ENCODE results near the gene GPN3. TPM values are rescaled to one million over a fixed set of nuclear protein-coding genes. Genes with fewer than 3 reads are reported as not detected.

Gene GPN3
- total and polyA plus RNA-seq, 10 of the 15 experiments (the other 5 are each of a cell fraction or from before 2014, with no cell fraction given) = 27.1 to 117 (median 53.5) TPM

DNA sequence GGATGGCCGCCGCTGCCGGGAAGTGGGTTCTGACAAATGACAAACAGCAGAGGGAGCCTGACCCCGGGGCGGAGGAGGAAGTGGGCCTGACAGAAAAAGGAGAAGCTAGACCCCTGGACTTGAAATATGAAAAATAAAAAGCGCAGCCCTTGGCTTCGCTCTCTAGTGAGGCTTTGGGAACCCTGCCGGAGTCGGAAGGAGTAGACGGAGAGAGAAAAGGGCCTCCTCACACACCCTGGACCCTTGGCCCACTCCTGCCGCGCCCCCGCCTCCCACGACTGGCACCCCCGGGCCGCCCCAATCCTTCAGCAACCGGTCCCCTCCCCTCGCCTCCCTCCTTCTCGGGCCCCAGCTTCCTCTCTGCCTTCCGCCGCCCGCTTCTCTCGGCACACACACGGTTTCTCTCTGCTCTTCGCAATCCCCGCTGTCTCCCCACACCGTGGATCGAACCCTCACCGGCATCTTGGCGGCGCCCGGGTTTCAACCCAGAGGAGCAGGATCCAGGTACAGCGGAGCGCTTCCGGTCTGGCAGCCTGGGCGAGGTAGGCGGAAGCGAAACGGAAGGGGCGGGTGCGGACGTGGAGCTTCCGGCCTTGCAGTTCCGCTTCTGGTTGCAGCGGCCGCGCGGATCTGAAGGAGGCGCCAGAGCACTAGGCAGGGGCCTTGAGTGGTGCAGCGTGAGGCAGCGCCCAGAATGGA is 18.1 kb downstream of the GPN3 start, which contains the start of gene ARPC3 (continued):
- TF ChIP-seq IRF5 (IDR thresholded peaks at IDR 0.05; ENCODE audit: borderline replicate concordance) = no peak
- no peak for TF ChIP-seq USF1 (IDR thresholded peaks at IDR 0.05; ENCODE audit: borderline replicate concordance, extremely low read length, insufficient read depth, low read depth, low read length)
- no peak for TF ChIP-seq PAX8 (IDR thresholded peaks at IDR 0.05)
- peak; percentile 55; the same call in 1 of the 2 replicates for TF ChIP-seq DPF2 (IDR thresholded peaks at IDR 0.05)
- peak; percentile 73; the same call in 1 of the 2 replicates for TF ChIP-seq CBX5 (IDR thresholded peaks at IDR 0.05; ENCODE audit: low read depth)
- no peak for TF ChIP-seq NFXL1 (IDR thresholded peaks at IDR 0.05; ENCODE audit: borderline replicate concordance)
- TF ChIP-seq CHD1 (IDR thresholded peaks at IDR 0.05; ENCODE audit: low read depth, low read length) = no peak
- peak; percentile 45 for TF ChIP-seq SMAD1 (IDR thresholded peaks at IDR 0.05; ENCODE audit: low read depth, partially characterized antibody)
- peak; percentile 72 for TF ChIP-seq ATF7 (IDR thresholded peaks at IDR 0.05; ENCODE audit: low read depth)
- peak; percentile 39 for TF ChIP-seq RELA (IDR thresholded peaks at IDR 0.05; ENCODE audit: borderline replicate concordance, partially characterized antibody)
- peak; percentile 88 for TF ChIP-seq POLR2AphosphoS5 (IDR thresholded peaks at IDR 0.05; ENCODE audit: low read length)
- TF ChIP-seq TAF1 (IDR thresholded peaks at IDR 0.05; ENCODE audit: borderline replicate concordance, low read depth, low read length) = peak; percentile 81
- TF ChIP-seq EED (IDR thresholded peaks at IDR 0.05; ENCODE audit: low read depth) = no peak; the same call in 1 of the 2 replicates
- peak; percentile 62 for TF ChIP-seq KLF5 (IDR thresholded peaks at IDR 0.05; ENCODE audit: partially characterized antibody)
- TF ChIP-seq IRF3 (IDR thresholded peaks at IDR 0.05) = no peak
- TF ChIP-seq POU2F2 (IDR thresholded peaks at IDR 0.05; ENCODE audit: borderline replicate concordance, low read depth, low read length) = peak; percentile 48; the same call in 1 of the 3 replicates
- no peak; the same call in 1 of the 2 replicates for TF ChIP-seq MLLT1 (IDR thresholded peaks at IDR 0.05)
- TF ChIP-seq BMI1 (IDR thresholded peaks at IDR 0.05; ENCODE audit: borderline replicate concordance) = no peak
- TF ChIP-seq GATAD2B (conservative IDR thresholded peaks at IDR 0.05; ENCODE audit: low read depth) = peak; percentile 96
- peak in 1 of 2 experiments; percentile 62; a peak in 2 of 4 replicates for TF ChIP-seq SRF (IDR thresholded peaks at IDR 0.05; ENCODE audit: low read depth in 2 of 2, low read length in 2 of 2)
- no peak for TF ChIP-seq SREBF2 (IDR thresholded peaks at IDR 0.05; ENCODE audit: low read length)
- TF ChIP-seq, protein P1, sequence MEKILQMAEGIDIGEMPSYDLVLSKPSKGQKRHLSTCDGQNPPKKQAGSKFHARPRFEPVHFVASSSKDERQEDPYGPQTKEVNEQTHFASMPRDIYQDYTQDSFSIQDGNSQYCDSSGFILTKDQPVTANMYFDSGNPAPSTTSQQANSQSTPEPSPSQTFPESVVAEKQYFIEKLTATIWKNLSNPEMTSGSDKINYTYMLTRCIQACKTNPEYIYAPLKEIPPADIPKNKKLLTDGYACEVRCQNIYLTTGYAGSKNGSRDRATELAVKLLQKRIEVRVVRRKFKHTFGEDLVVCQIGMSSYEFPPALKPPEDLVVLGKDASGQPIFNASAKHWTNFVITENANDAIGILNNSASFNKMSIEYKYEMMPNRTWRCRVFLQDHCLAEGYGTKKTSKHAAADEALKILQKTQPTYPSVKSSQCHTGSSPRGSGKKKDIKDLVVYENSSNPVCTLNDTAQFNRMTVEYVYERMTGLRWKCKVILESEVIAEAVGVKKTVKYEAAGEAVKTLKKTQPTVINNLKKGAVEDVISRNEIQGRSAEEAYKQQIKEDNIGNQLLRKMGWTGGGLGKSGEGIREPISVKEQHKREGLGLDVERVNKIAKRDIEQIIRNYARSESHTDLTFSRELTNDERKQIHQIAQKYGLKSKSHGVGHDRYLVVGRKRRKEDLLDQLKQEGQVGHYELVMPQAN (conservative IDR thresholded peaks at IDR 0.05) = no peak
- peak; percentile 43; the same call in 1 of the 2 replicates for TF ChIP-seq CHD2 (IDR thresholded peaks at IDR 0.05; ENCODE audit: borderline replicate concordance, low read depth, low read length)
